ENCODE data around the gene SCAPER. TPM values are rescaled to one million over a fixed set of nuclear protein-coding genes. Genes with fewer than 3 reads are reported as not detected.

The SCAPER gene, protein sequence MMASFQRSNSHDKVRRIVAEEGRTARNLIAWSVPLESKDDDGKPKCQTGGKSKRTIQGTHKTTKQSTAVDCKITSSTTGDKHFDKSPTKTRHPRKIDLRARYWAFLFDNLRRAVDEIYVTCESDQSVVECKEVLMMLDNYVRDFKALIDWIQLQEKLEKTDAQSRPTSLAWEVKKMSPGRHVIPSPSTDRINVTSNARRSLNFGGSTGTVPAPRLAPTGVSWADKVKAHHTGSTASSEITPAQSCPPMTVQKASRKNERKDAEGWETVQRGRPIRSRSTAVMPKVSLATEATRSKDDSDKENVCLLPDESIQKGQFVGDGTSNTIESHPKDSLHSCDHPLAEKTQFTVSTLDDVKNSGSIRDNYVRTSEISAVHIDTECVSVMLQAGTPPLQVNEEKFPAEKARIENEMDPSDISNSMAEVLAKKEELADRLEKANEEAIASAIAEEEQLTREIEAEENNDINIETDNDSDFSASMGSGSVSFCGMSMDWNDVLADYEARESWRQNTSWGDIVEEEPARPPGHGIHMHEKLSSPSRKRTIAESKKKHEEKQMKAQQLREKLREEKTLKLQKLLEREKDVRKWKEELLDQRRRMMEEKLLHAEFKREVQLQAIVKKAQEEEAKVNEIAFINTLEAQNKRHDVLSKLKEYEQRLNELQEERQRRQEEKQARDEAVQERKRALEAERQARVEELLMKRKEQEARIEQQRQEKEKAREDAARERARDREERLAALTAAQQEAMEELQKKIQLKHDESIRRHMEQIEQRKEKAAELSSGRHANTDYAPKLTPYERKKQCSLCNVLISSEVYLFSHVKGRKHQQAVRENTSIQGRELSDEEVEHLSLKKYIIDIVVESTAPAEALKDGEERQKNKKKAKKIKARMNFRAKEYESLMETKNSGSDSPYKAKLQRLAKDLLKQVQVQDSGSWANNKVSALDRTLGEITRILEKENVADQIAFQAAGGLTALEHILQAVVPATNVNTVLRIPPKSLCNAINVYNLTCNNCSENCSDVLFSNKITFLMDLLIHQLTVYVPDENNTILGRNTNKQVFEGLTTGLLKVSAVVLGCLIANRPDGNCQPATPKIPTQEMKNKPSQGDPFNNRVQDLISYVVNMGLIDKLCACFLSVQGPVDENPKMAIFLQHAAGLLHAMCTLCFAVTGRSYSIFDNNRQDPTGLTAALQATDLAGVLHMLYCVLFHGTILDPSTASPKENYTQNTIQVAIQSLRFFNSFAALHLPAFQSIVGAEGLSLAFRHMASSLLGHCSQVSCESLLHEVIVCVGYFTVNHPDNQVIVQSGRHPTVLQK (N-terminal part only)
- 9.7 and 13.6 TPM in 2 replicates for total RNA-seq (2012; rRNA removed)
- polyA plus RNA-seq (2012; rRNA removed): 1.9 and 2.9 TPM in 2 replicates
- 0.86 and 0.89 TPM in 2 replicates for polyA plus RNA-seq (2012; cell fraction: cytosol; rRNA removed)
- 1.2 and 3.9 TPM in 2 replicates for polyA plus RNA-seq (2012; cell fraction: nucleus; rRNA removed; ENCODE audit: low replicate concordance)
- percentile 64 among the genes with signal in this experiment for Bru-seq, nascent RNA
- percentile 53 among the genes with signal in this experiment for BruChase-seq, experiment 1, labeled RNA remaining after a 6-hour chase
- percentile 53 among the genes with signal in this experiment for BruChase-seq, experiment 2, labeled RNA remaining after a 2-hour chase
- long read RNA-seq, partial matches to known transcripts: 9 of 15 reads
- long read RNA-seq, other reads (novel, unspliced or antisense): 6 of 15 reads

DNA sequence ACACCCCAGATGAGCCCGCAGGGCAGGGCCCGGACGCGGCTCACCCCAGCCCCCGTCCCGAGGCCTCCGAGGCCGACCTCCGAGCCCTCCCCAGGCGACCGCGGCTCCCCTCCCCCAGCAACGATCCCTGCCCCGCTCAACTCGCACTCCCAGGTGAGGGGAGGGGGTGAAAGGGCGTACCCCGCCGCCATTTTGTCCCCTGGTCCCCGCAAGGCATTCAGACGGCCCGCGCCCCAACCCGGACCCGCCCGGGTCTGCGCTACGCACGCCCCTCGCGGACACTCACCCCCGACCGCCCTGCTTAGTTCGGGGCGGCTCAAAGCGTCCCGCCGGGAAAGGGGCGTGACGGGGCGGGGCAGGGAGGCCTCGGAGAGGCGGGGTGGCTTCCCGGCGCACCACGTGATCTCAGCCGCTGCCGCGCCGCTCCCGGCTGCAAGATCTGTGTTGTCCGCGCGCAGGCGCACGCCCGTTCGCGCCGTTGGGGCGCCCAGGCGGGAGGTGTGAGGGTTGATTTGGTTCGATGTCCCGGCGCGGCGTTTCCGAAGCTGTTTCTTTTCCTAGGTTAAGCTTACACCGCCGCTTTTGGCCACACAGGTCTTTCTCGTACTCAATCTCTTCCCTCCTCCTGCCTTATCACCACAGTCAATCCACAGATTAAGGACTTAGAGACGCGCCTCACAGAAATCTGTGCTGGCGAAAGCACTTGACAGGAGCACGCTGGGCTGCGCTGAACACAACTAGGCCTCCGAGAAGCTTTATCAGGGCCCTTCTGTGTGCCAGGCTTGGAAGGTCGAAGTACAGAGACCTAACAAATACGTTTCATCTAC is at the start of gene SCAPER:
SCAPER (minus strand) TSS at position 328 of the 827 bp plus-strand sequence. CDS start 21,523 bp downstream, outside the sequence.
- Histone ChIP-seq H2BK5ac (ENCODE audit: low read depth, low read length, poor library complexity, severe bottlenecking) (peak within 1 kb of the TSS; percentile 79), H3K56ac (ENCODE audit: extremely low read depth, insufficient read depth, low read length) (peak within 1 kb of the TSS; percentile 89), H2BK20ac (ENCODE audit: low read depth, low read length) (peak within 1 kb of the TSS; percentile 61), H3K9me3 (ENCODE audit: control insufficient read depth, insufficient read depth, low read length) (no peaks in the 10 kb centered on the region), H2AK5ac (ENCODE audit: low read depth, low read length) (peak within 1 kb of the TSS; percentile 82), H2BK120ac (ENCODE audit: low read depth, low read length) (peak within 1 kb of the TSS; percentile 84), H3K4ac (ENCODE audit: low read depth, low read length) (peak within 1 kb of the TSS; percentile 90), H3K9ac (ENCODE audit: low read depth, low read length) (peak within 1 kb of the TSS; percentile 87), H3K4me2 (ENCODE audit: low read depth, low read length) (peak within 1 kb of the TSS; percentile 98), H4K20me1 (ENCODE audit: insufficient read depth, low read length) (peaks cover 6% of the 10 kb centered on the region; the same call in 1 of the 2 replicates), H2BK15ac (ENCODE audit: low read depth, low read length) (peak within 1 kb of the TSS; percentile 63; the same call in 1 of the 3 replicates), H3K4me3 (ENCODE audit: insufficient read depth, low read depth, low read length) (peak within 1 kb of the TSS; percentile 81), H3K9me1 (ENCODE audit: insufficient read depth, low read length) (peaks cover 4% of the 10 kb centered on the region; the same call in 1 of the 2 replicates), H3K36me3 (ENCODE audit: control insufficient read depth, insufficient read depth, low read length) (no peaks in the 10 kb centered on the region), H3K27ac (ENCODE audit: insufficient read depth, low read length) (peak within 1 kb of the TSS; percentile 55), H3K27me3 (ENCODE audit: control insufficient read depth, insufficient read depth, low read length) (no peaks in the 10 kb centered on the region), H3K18ac (ENCODE audit: low read depth, low read length) (peak within 1 kb of the TSS; percentile 25), H3K79me1 (ENCODE audit: low read depth in 1 of 2, low read length in 2 of 2) (peaks cover 12 to 32% of the 10 kb centered on the region in 2 experiments), H2AK9ac (replicated peaks; ENCODE audit: low read depth, low read length, poor library complexity) (peak within 1 kb of the TSS; percentile 91), H3K23ac (ENCODE audit: low read depth, low read length) (peak within 1 kb of the TSS; percentile 96), H2AFZ (replicated peaks; ENCODE audit: low read length, poor library complexity) (peak within 1 kb of the TSS; percentile 96), H4K91ac (ENCODE audit: insufficient read depth, low read depth, low read length) (peak within 1 kb of the TSS; percentile 88), H3K14ac (replicated peaks; ENCODE audit: low read depth, low read length) (peak within 1 kb of the TSS; percentile 98), H3K4me1 (ENCODE audit: control insufficient read depth, insufficient read depth, low read length) (peaks cover 10% of the 10 kb centered on the region), H4K8ac (ENCODE audit: low read depth in 2 of 2, low read length in 2 of 2) (peak within 1 kb of the TSS; percentile 95 to 96), H4K5ac (ENCODE audit: low read depth, low read length) (peak within 1 kb of the TSS; percentile 60)
- ChIA-PET POLR2A (ENCODE audit: unreplicated experiment) (no interaction called here), CTCF (no interaction called here)
- intact Hi-C loops (cut with micrococcal nuclease) (no loop called here), dilution Hi-C loops (cut with HindIII; ENCODE audit: low sequenced_read_pairs, unreplicated experiment) (no loop called here), in situ Hi-C loops (cut with MboI; ENCODE audit: low sequenced_read_pairs) (no loop called here)
- ATAC-seq (ENCODE audit: low read depth) (peak; percentile 91), DNase-seq (peak; percentile 82)
- BruUV-seq (replicated peaks): no TSS peak
- no CpG with 5 or more reads among the region's 78 CpGs for WGBS, 2 experiments (ENCODE audit: extremely low coverage in 2 of 2, insufficient read length in 1 of 2)
- peak; percentile 66; the same call in 1 of the 2 replicates for TF ChIP-seq MAZ (IDR thresholded peaks at IDR 0.05; ENCODE audit: borderline replicate concordance, low read depth, low read length)
- peak; percentile 44; the same call in 1 of the 2 replicates for TF ChIP-seq POLR2A (IDR thresholded peaks at IDR 0.05; ENCODE audit: low read depth, low read length)
- TF ChIP-seq, protein P1, sequence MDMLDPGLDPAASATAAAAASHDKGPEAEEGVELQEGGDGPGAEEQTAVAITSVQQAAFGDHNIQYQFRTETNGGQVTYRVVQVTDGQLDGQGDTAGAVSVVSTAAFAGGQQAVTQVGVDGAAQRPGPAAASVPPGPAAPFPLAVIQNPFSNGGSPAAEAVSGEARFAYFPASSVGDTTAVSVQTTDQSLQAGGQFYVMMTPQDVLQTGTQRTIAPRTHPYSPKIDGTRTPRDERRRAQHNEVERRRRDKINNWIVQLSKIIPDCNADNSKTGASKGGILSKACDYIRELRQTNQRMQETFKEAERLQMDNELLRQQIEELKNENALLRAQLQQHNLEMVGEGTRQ (IDR thresholded peaks at IDR 0.05; ENCODE audit: low read depth, low read length): peak; percentile 96
- peak; percentile 80; the same call in 1 of the 2 replicates for TF ChIP-seq MXI1 (IDR thresholded peaks at IDR 0.05; ENCODE audit: borderline replicate concordance, low read depth, low read length)
- no peak for TF ChIP-seq RFX5 (IDR thresholded peaks at IDR 0.05; ENCODE audit: low read depth, low read length)
- no peak for TF ChIP-seq RCOR1 (IDR thresholded peaks at IDR 0.05; ENCODE audit: insufficient replicate concordance, low read length)
